ENCODE measurements around the gene PRKD1.
"Not testable (repeated sequence)": the region's sequence is repeated elsewhere in the genome, so short reads cannot be mapped to it uniquely, and the experiment has no call there.

Gene PRKD1

DNA sequence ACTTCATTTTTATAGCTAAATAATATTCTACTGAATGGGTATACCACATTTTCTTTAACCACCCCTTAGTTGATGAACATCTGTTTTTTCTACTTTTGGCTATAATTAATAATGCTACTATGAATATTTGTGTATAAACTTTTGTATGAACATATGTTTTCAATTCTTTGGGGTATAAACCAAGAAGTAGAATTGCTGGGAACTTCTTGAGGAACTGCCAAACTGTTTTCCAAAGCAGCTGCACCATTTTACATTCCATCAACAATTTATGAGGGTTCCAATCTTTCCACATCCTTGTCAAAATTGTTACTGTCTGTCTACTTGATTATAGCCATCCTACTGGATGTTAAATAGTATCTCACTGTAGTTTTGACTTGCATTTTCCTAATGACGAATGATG, 221.8 kb downstream of the PRKD1 start:
- no peaks in the 10 kb centered on the region for H3K27me3 ChIP-seq (ENCODE audit: low read depth, low read length)
- no peak overlapping the region for H3K9ac ChIP-seq (ENCODE audit: low read length)
- TF ChIP-seq, protein P1, sequence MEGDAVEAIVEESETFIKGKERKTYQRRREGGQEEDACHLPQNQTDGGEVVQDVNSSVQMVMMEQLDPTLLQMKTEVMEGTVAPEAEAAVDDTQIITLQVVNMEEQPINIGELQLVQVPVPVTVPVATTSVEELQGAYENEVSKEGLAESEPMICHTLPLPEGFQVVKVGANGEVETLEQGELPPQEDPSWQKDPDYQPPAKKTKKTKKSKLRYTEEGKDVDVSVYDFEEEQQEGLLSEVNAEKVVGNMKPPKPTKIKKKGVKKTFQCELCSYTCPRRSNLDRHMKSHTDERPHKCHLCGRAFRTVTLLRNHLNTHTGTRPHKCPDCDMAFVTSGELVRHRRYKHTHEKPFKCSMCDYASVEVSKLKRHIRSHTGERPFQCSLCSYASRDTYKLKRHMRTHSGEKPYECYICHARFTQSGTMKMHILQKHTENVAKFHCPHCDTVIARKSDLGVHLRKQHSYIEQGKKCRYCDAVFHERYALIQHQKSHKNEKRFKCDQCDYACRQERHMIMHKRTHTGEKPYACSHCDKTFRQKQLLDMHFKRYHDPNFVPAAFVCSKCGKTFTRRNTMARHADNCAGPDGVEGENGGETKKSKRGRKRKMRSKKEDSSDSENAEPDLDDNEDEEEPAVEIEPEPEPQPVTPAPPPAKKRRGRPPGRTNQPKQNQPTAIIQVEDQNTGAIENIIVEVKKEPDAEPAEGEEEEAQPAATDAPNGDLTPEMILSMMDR (IDR thresholded peaks at IDR 0.05; ENCODE audit: low read depth, low read length), result no peak
- no peak for TF ChIP-seq EZH2phosphoT487 (IDR thresholded peaks at IDR 0.05; ENCODE audit: low read depth)
- no peak overlapping the region for H3K27ac ChIP-seq (ENCODE audit: low read length)
- no peak overlapping the region for H3K4me3 ChIP-seq (ENCODE audit: low read length)
- no peaks in the 10 kb centered on the region for H4K20me1 ChIP-seq (ENCODE audit: insufficient read depth, low read length)
- H3K4me2 ChIP-seq (ENCODE audit: low read length), result no peak overlapping the region
- no peak overlapping the region for H2AFZ ChIP-seq (ENCODE audit: low read depth, low read length)
- H3K79me2 ChIP-seq (ENCODE audit: low read length), result no peaks in the 10 kb centered on the region
- no peaks in the 10 kb centered on the region for H3K36me3 ChIP-seq (replicated peaks; ENCODE audit: low read depth, low read length)
- peaks cover 6% of the 10 kb centered on the region; the same call in 1 of the 2 replicates for H3K9me3 ChIP-seq (ENCODE audit: insufficient read depth, low read length)
- no peaks in the 10 kb centered on the region for H3K4me1 ChIP-seq (ENCODE audit: low read length)

DNA sequence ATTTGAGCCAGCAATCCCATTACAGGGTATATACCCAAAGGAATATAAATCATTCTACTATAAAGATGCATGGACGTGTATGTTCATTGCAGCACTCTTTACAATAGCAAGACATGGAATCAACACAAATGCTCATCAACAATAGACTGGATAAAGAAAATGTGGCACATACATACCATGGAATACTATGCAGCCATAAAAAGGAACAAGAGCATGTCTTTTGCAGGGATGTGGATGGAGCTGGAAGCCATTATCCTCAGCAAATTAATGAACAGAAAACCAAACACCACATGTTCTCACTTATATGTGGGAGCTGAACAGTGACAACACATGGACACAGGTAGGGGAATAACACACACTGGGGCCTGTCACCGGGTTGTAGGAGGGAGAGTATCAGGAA, 238.1 kb downstream of the PRKD1 start:
- not testable (repeated sequence) for H2AFZ ChIP-seq (ENCODE audit: low read depth, low read length); H3K27ac ChIP-seq (ENCODE audit: low read length); H3K36me3 ChIP-seq (replicated peaks; ENCODE audit: low read depth, low read length); H3K4me2 ChIP-seq (ENCODE audit: low read length); H4K20me1 ChIP-seq (ENCODE audit: insufficient read depth, low read length); H3K9ac ChIP-seq (ENCODE audit: low read length); H3K79me2 ChIP-seq (ENCODE audit: low read length); H3K4me1 ChIP-seq (ENCODE audit: low read length); H3K9me3 ChIP-seq (ENCODE audit: insufficient read depth, low read length); H3K27me3 ChIP-seq (ENCODE audit: low read depth, low read length); H3K4me3 ChIP-seq (ENCODE audit: low read length)

DNA sequence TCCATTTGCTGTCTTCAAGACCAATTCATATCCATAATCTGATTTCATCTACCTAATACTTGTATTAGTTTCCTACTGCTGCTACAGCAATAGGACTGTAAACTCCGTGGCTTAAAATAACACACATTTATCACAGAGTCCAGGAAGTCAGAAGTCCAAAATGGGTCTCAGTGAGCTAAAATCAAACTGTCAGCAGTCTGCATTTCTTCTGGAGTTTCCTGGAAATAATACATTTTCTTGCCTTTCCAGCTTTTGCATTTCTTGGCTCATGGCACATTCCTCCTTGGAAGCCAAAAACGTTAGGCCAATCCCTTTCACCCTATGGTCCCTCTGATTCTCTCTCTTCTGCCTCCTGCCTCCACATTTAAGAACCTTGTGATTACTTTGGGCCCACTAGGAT, 239.8 kb downstream of the PRKD1 start:
- no peak overlapping the region for H3K4me2 ChIP-seq (ENCODE audit: low read length)
- no peak overlapping the region for H3K27ac ChIP-seq (ENCODE audit: low read length)
- H3K4me1 ChIP-seq (ENCODE audit: low read length), result no peaks in the 10 kb centered on the region
- no peak overlapping the region for H3K4me3 ChIP-seq (ENCODE audit: low read length)
- TF ChIP-seq, protein P1 (IDR thresholded peaks at IDR 0.05; ENCODE audit: low read depth, low read length), result no peak
- no peak for TF ChIP-seq EZH2phosphoT487 (IDR thresholded peaks at IDR 0.05; ENCODE audit: low read depth)
- no peak overlapping the region for H2AFZ ChIP-seq (ENCODE audit: low read depth, low read length)
- H3K9me3 ChIP-seq (ENCODE audit: insufficient read depth, low read length), result no peaks in the 10 kb centered on the region
- H3K79me2 ChIP-seq (ENCODE audit: low read length), result no peaks in the 10 kb centered on the region
- no peaks in the 10 kb centered on the region for H3K27me3 ChIP-seq (ENCODE audit: low read depth, low read length)
- no peak overlapping the region for H3K9ac ChIP-seq (ENCODE audit: low read length)
- no peaks in the 10 kb centered on the region for H4K20me1 ChIP-seq (ENCODE audit: insufficient read depth, low read length)
- H3K36me3 ChIP-seq (replicated peaks; ENCODE audit: low read depth, low read length), result no peaks in the 10 kb centered on the region

DNA sequence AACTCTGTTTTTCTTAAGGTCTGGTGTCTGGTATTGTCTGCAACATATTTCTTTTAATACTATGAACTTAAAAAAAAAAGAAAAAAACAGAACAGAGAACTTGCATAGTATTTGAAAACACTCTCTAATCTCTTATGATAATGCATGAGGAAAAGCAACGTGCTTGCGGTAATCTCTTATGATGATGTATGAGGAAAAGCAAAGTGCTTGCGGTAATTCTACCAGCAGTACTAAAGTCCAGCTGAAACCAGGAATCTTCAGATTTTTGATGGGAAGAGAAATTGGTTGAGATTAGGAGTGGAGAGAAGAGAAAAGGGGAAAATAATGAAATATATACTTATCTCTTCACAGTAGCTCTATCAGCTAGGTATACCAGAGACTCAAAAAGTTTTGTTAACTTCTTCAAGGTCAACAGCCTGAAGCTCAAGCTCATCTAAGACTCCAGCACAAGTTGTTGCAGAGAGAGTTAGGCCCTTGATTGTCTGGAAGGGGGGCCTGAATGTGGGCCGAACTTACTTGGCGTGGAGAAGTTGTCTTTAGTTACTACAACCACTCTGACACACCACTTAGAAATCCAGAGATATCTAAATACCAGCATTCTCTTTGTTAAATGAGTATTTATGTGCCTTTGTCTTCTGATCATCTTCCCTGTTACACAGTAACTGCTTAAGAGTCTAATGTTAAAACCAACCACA, 240.4 kb downstream of the PRKD1 start:
- Histone ChIP-seq H3K27ac (ENCODE audit: low read length) (no peak overlapping the region), H3K4me3 (ENCODE audit: low read length) (no peak overlapping the region), H3K4me2 (ENCODE audit: low read length) (no peak overlapping the region), H3K36me3 (replicated peaks; ENCODE audit: low read depth, low read length) (no peaks in the 10 kb centered on the region), H2AFZ (ENCODE audit: low read depth, low read length) (no peak overlapping the region), H3K4me1 (ENCODE audit: low read length) (no peaks in the 10 kb centered on the region), H3K79me2 (ENCODE audit: low read length) (no peaks in the 10 kb centered on the region), H4K20me1 (ENCODE audit: insufficient read depth, low read length) (no peaks in the 10 kb centered on the region), H3K9ac (ENCODE audit: low read length) (no peak overlapping the region), H3K27me3 (ENCODE audit: low read depth, low read length) (no peaks in the 10 kb centered on the region), H3K9me3 (ENCODE audit: insufficient read depth, low read length) (no peaks in the 10 kb centered on the region)
- no peak for TF ChIP-seq EZH2phosphoT487 (IDR thresholded peaks at IDR 0.05; ENCODE audit: low read depth)
- TF ChIP-seq, protein P1 (IDR thresholded peaks at IDR 0.05; ENCODE audit: low read depth, low read length), result no peak
